Measurements from ENCODE around the gene TRMT61A.

Gene TRMT61A

DNA sequence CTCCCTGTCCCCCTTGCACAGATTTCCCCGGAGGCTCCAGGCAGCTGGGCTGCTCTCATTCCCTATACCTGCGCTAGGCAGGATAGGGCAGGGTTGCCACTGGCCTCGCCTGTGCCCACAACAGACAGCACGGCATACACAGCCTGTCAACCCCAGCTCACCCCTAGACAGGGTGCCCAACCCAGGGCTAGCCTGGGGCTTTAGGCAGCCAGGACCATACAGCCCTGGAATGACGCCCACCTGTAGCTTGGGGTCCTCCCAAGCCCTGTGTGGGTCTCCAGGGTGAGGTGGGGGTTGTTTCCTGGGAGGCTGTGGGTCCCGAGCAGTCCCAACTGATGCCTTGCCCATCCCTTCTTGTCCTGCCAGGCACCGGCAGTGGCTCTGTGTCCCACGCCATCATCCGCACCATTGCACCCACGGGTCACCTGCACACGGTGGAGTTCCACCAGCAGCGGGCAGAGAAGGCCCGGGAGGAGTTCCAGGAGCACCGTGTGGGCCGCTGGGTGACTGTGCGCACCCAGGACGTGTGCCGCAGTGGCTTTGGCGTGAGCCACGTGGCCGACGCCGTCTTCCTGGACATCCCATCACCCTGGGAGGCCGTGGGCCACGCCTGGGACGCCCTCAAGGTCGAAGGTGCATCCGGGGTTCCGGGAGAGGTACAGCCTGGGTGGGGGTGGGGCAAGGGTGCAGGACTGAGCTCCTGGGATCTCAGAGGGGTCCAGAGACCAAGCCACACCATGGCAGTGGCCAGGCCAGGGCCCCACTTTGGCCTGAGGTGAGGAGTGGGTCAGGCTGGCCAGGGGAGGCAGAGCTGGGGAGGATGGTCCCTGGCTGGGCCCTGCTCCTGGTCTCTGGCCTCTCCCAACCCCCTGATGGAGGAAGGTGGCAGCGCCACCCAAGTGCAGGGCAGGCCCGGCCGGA lies 3.5 kb downstream of the TRMT61A start:
- no peaks in the 10 kb centered on the region for H3K27me3 ChIP-seq (ENCODE audit: low read depth, low read length)
- peaks cover 11 to 81% of the 10 kb centered on the region in 2 donors for H3K4me1 ChIP-seq (ENCODE audit: control insufficient read depth in 1 of 2, insufficient read depth in 2 of 2, low read length in 2 of 2)
- no peaks in the 10 kb centered on the region for H3K9me3 ChIP-seq (ENCODE audit: control insufficient read depth in 1 of 2, low read length in 2 of 2)
- H3K27ac ChIP-seq (ENCODE audit: low read length), result no peak overlapping the region
- H3K4me3 ChIP-seq (ENCODE audit: low read depth in 1 of 2, low read length in 2 of 2), result peak overlapping the region in 1 of 2 donors; percentile 51
- no peaks in the 10 kb centered on the region for H3K36me3 ChIP-seq (ENCODE audit: control insufficient read depth in 1 of 2, insufficient read depth in 2 of 2, low read length in 2 of 2)

- Histone ChIP-seq H3K4me1 (ENCODE audit: control insufficient read depth in 1 of 2, insufficient read depth in 2 of 2, low read length in 2 of 2) (peaks cover 9 to 79% of the 10 kb centered on the region in 2 donors), H3K27me3 (ENCODE audit: low read depth, low read length) (no peaks in the 10 kb centered on the region), H3K4me3 (ENCODE audit: low read depth in 1 of 2, low read length in 2 of 2) (peak overlapping the region in 1 of 2 donors; percentile 51), H3K36me3 (ENCODE audit: control insufficient read depth in 1 of 2, insufficient read depth in 2 of 2, low read length in 2 of 2) (no peaks in the 10 kb centered on the region), H3K9me3 (ENCODE audit: control insufficient read depth in 1 of 2, low read length in 2 of 2) (no peaks in the 10 kb centered on the region), H3K27ac (ENCODE audit: low read length) (no peak overlapping the region)
Observed at GRCh38 chr14:103533137-103533998, 4.4 kb downstream of the TRMT61A start.

- Histone ChIP-seq H3K9me3 (ENCODE audit: control insufficient read depth in 1 of 2, low read length in 2 of 2) (no peaks in the 10 kb centered on the region), H3K4me1 (ENCODE audit: control insufficient read depth in 1 of 2, insufficient read depth in 2 of 2, low read length in 2 of 2) (peaks cover 7 to 82% of the 10 kb centered on the region in 2 donors), H3K27ac (ENCODE audit: low read length) (no peak overlapping the region), H3K36me3 (ENCODE audit: control insufficient read depth in 1 of 2, insufficient read depth in 2 of 2, low read length in 2 of 2) (no peaks in the 10 kb centered on the region), H3K4me3 (ENCODE audit: low read depth in 1 of 2, low read length in 2 of 2) (peak overlapping the region in 1 of 2 donors; percentile 51), H3K27me3 (ENCODE audit: low read depth, low read length) (no peaks in the 10 kb centered on the region)
Observed at GRCh38 chr14:103533999-103534575, 5.1 kb downstream of the TRMT61A start.

DNA sequence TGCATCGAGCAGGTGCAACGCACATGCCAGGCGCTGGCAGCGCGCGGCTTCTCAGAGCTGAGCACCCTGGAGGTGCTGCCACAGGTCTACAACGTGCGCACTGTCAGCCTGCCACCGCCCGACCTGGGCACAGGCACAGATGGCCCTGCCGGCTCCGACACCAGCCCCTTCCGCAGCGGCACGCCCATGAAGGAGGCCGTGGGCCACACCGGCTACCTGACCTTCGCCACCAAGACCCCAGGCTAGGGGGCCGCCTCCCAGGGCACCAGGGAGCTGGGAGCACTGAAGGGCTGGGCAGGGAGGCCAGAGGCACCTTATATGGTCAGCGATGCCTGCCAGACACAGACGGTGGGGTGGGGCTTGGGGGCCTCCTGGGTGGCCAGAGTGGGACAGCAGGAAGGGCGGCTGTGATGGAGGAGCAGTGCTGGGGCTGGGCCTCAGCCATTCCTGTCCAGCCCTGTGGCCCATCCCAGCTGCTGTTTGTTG lies 5.6 kb downstream of the TRMT61A start:
- H3K4me3 ChIP-seq (ENCODE audit: low read depth in 1 of 2, low read length in 2 of 2), result no peak overlapping the region
- H3K27ac ChIP-seq (ENCODE audit: low read length), result no peak overlapping the region
- H3K27me3 ChIP-seq (ENCODE audit: low read depth, low read length), result no peaks in the 10 kb centered on the region
- peaks cover 6 to 84% of the 10 kb centered on the region in 2 donors for H3K4me1 ChIP-seq (ENCODE audit: control insufficient read depth in 1 of 2, insufficient read depth in 2 of 2, low read length in 2 of 2)
- no peaks in the 10 kb centered on the region for H3K9me3 ChIP-seq (ENCODE audit: control insufficient read depth in 1 of 2, low read length in 2 of 2)
- no peaks in the 10 kb centered on the region for H3K36me3 ChIP-seq (ENCODE audit: control insufficient read depth in 1 of 2, insufficient read depth in 2 of 2, low read length in 2 of 2)

- Histone ChIP-seq H3K27ac (ENCODE audit: low read length) (peak overlapping the region; percentile 51), H3K9me3 (ENCODE audit: control insufficient read depth in 1 of 2, low read length in 2 of 2) (no peaks in the 10 kb centered on the region), H3K27me3 (ENCODE audit: low read depth, low read length) (no peaks in the 10 kb centered on the region), H3K4me3 (ENCODE audit: low read depth in 1 of 2, low read length in 2 of 2) (no peak overlapping the region), H3K4me1 (ENCODE audit: control insufficient read depth in 1 of 2, insufficient read depth in 2 of 2, low read length in 2 of 2) (peaks cover 0 to 84% of the 10 kb centered on the region in 2 donors), H3K36me3 (ENCODE audit: control insufficient read depth in 1 of 2, insufficient read depth in 2 of 2, low read length in 2 of 2) (no peaks in the 10 kb centered on the region)
Observed at GRCh38 chr14:103535081-103535890, 6.3 kb downstream of the TRMT61A start.

- peaks cover 0 to 84% of the 10 kb centered on the region in 2 donors for H3K4me1 ChIP-seq (ENCODE audit: control insufficient read depth in 1 of 2, insufficient read depth in 2 of 2, low read length in 2 of 2)
- H3K27me3 ChIP-seq (ENCODE audit: low read depth, low read length), result no peaks in the 10 kb centered on the region
- peak overlapping the region; percentile 4 for H3K27ac ChIP-seq (ENCODE audit: low read length)
- no peaks in the 10 kb centered on the region for H3K36me3 ChIP-seq (ENCODE audit: control insufficient read depth in 1 of 2, insufficient read depth in 2 of 2, low read length in 2 of 2)
- H3K4me3 ChIP-seq (ENCODE audit: low read depth in 1 of 2, low read length in 2 of 2), result no peak overlapping the region
- H3K9me3 ChIP-seq (ENCODE audit: control insufficient read depth in 1 of 2, low read length in 2 of 2), result no peaks in the 10 kb centered on the region
Observed at GRCh38 chr14:103535891-103536565, 7.0 kb downstream of the TRMT61A start.

GRCh38 chr14:103536693-103537092 lies 7.7 kb downstream of the TRMT61A start:
- Histone ChIP-seq H3K4me3 (ENCODE audit: low read depth in 1 of 2, low read length in 2 of 2) (no peak overlapping the region), H3K9me3 (ENCODE audit: control insufficient read depth in 1 of 2, low read length in 2 of 2) (no peaks in the 10 kb centered on the region), H3K27ac (ENCODE audit: low read length) (no peak overlapping the region), H3K36me3 (ENCODE audit: control insufficient read depth in 1 of 2, insufficient read depth in 2 of 2, low read length in 2 of 2) (no peaks in the 10 kb centered on the region), H3K27me3 (ENCODE audit: low read depth, low read length) (no peaks in the 10 kb centered on the region), H3K4me1 (ENCODE audit: control insufficient read depth in 1 of 2, insufficient read depth in 2 of 2, low read length in 2 of 2) (peaks cover 0 to 84% of the 10 kb centered on the region in 2 donors)

GRCh38 chr14:103537175-103537990 lies 8.4 kb downstream of the TRMT61A start:
- H3K36me3 ChIP-seq (ENCODE audit: control insufficient read depth in 1 of 2, insufficient read depth in 2 of 2, low read length in 2 of 2), result no peaks in the 10 kb centered on the region
- H3K27ac ChIP-seq (ENCODE audit: low read length), result no peak overlapping the region
- H3K9me3 ChIP-seq (ENCODE audit: control insufficient read depth in 1 of 2, low read length in 2 of 2), result no peaks in the 10 kb centered on the region
- H3K27me3 ChIP-seq (ENCODE audit: low read depth, low read length), result no peaks in the 10 kb centered on the region
- peaks cover 0 to 84% of the 10 kb centered on the region in 2 donors for H3K4me1 ChIP-seq (ENCODE audit: control insufficient read depth in 1 of 2, insufficient read depth in 2 of 2, low read length in 2 of 2)
- H3K4me3 ChIP-seq (ENCODE audit: low read depth in 1 of 2, low read length in 2 of 2), result no peak overlapping the region

- H3K27ac ChIP-seq (ENCODE audit: low read length), result no peak overlapping the region
- no peaks in the 10 kb centered on the region for H3K36me3 ChIP-seq (ENCODE audit: control insufficient read depth in 1 of 2, insufficient read depth in 2 of 2, low read length in 2 of 2)
- H3K4me1 ChIP-seq (ENCODE audit: control insufficient read depth in 1 of 2, insufficient read depth in 2 of 2, low read length in 2 of 2), result peaks cover 0 to 84% of the 10 kb centered on the region in 2 donors
- H3K4me3 ChIP-seq (ENCODE audit: low read depth in 1 of 2, low read length in 2 of 2), result no peak overlapping the region
- H3K27me3 ChIP-seq (ENCODE audit: low read depth, low read length), result no peaks in the 10 kb centered on the region
- no peaks in the 10 kb centered on the region for H3K9me3 ChIP-seq (ENCODE audit: control insufficient read depth in 1 of 2, low read length in 2 of 2)
Observed at GRCh38 chr14:103538291-103539055, 9.5 kb downstream of the TRMT61A start.
